ENCODE results near the gene CCT5.

The CCT5 gene

DNA sequence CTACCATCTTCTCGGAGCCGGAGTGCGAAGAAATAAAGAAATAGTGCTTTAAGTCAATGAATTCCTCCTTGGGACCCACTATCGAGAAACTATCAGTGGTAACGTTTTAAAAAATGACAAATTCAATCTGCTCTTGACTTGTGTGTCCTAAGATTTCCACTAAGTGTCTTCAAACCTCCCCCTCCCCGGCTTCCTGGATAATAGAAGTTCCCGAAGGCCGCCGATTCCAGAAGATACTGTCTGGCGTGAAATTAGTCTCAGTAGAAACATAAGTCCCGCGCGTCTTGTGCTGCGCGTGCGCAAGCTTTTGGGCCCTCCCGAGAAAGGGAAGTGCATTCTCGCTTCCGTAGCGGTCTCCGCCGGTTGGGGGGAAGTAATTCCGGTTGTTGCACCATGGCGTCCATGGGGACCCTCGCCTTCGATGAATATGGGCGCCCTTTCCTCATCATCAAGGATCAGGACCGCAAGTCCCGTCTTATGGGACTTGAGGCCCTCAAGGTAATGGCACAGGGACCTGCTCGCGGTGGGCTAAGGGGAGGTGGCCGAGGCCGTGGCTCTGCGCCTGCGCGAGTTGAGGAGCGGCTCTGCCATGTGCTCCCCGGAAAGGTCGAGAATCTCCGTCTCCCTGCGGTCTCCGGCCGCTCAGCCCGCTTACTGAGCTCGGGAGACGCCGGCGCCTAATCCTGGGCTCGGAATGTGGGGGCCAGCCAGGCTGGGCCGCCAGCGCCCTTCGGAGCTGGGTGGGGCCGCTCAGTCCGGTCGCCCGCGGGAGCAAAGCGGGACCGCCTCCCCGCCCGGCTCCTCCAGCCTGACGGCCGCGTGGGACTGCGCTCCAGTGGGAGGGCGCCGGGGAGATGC lies at the start of gene CCT5:
Gene CCT5 (plus strand): TSS at position 333 of the 858 bp plus-strand sequence. CDS start 61 bp downstream, at position 394.
- Mint-ChIP-seq H3K27me3 (no peaks in the 10 kb centered on the region), H3K9me3 (no peaks in the 10 kb centered on the region), H3K4me1 (peaks cover 24 to 33% of the 10 kb centered on the region in 2 donors), H3K27ac (peak within 1 kb of the TSS; percentile 100), H3K4me3 (peak within 1 kb of the TSS; percentile 93 to 95), H3K36me3 (peaks cover 12 to 27% of the 10 kb centered on the region in 2 donors)
- ATAC-seq (replicated peaks): peak; percentile 83 to 85
- peak; percentile 93 for DNase-seq

GRCh38 chr5:10201223-10201868 lies 48.7 kb upstream of the CCT5 start:
- peaks cover 8 to 9% of the 10 kb centered on the region in 2 donors for H3K9me3 Mint-ChIP-seq
- ATAC-seq (replicated peaks) (no peak), DNase-seq (no peak)
- H3K27ac Mint-ChIP-seq: no peak overlapping the region
- H3K36me3 Mint-ChIP-seq: peaks cover 2 to 19% of the 10 kb centered on the region in 2 donors
- H3K4me1 Mint-ChIP-seq: no peaks in the 10 kb centered on the region
- H3K27me3 Mint-ChIP-seq: no peaks in the 10 kb centered on the region
- H3K4me3 Mint-ChIP-seq: no peak overlapping the region

- Mint-ChIP-seq H3K9me3 (peaks cover 7 to 8% of the 10 kb centered on the region in 2 donors), H3K4me1 (no peaks in the 10 kb centered on the region), H3K27me3 (no peaks in the 10 kb centered on the region), H3K4me3 (no peak overlapping the region), H3K27ac (no peak overlapping the region), H3K36me3 (peaks cover 2 to 19% of the 10 kb centered on the region in 2 donors)
- DNase-seq (no peak), ATAC-seq (replicated peaks) (no peak)
Measured at GRCh38 chr5:10202089-10202910, 47.8 kb upstream of the CCT5 start.

GRCh38 chr5:10209004-10209403 lies 41.1 kb upstream of the CCT5 start:
- DNase-seq: no peak
- Mint-ChIP-seq H3K36me3 (peaks cover 11 to 18% of the 10 kb centered on the region in 2 donors), H3K9me3 (peaks cover 0 to 1% of the 10 kb centered on the region in 2 donors), H3K4me1 (no peaks in the 10 kb centered on the region), H3K4me3 (no peak overlapping the region), H3K27me3 (no peaks in the 10 kb centered on the region), H3K27ac (no peak overlapping the region)
- no peak for ATAC-seq (replicated peaks)

DNA sequence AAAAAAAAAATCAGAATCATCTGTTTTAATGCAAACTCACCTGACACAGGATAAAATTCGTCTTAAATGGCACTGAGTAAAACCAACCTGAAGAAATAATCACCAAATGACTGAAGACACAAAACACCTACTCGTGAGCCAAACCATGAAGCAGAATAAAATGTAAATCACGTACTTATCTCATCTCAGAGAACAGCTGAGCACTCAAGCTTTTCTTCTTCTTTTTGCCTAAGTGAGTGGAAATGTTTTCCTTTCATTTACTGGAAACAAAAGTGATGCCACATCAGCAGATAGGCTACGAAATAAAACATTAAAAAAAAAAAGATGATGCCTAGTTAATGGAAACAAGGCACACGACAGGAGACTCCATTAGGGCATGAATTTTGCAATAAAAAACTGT lies 36.8 kb upstream of the CCT5 start:
- Mint-ChIP-seq H3K4me3 (no peak overlapping the region), H3K36me3 (peaks cover 11 to 12% of the 10 kb centered on the region in 2 donors), H3K4me1 (no peaks in the 10 kb centered on the region), H3K27me3 (no peaks in the 10 kb centered on the region), H3K27ac (no peak overlapping the region), H3K9me3 (no peaks in the 10 kb centered on the region)
- DNase-seq (no peak), ATAC-seq (replicated peaks) (no peak)

DNA sequence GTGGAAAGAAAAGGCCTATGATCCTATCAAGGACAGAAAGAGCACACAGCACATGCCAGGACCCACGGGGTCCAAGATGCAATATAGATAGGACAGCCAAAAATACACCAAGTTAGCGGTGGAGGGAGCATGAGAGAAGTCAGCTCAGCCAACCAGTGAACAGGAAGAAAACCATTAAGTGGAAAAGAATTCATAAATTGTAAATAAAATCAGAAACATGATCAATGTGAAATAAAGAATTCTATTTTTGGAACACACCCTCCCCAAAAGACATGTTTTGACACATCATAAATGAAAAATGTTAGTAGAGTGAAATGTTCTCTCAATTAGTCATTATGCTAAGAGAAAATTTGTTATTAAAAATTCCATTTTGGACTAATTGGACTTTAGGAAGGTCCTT lies 36.0 kb upstream of the CCT5 start:
- peaks cover 8 to 11% of the 10 kb centered on the region in 2 donors for H3K36me3 Mint-ChIP-seq
- ATAC-seq (replicated peaks) (no peak), DNase-seq (no peak)
- H3K9me3 Mint-ChIP-seq: no peaks in the 10 kb centered on the region
- no peak overlapping the region for H3K4me3 Mint-ChIP-seq
- no peak overlapping the region for H3K27ac Mint-ChIP-seq
- no peaks in the 10 kb centered on the region for H3K4me1 Mint-ChIP-seq
- H3K27me3 Mint-ChIP-seq: no peaks in the 10 kb centered on the region

DNA sequence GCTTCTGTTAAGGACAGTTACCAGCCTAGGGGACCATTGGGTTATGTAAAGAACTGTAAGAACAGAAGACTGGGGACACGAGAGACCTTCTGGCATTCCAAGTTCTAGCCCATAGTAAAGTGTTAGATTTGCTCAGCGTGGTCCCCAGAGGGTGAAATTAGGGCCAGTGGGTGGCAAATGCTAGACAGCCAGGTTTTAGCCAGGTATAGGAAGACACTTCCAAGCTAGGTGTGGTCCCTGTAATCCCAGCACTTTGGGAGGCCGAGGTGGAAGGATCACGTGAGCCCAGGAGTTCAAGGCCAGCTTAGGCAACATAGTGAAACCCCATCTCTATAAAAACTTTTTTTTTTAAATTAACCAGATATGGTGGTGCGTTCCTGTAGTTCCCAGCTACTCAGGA lies 34.7 kb upstream of the CCT5 start:
- Mint-ChIP-seq H3K27me3 (no peaks in the 10 kb centered on the region), H3K27ac (no peak overlapping the region), H3K4me3 (no peak overlapping the region), H3K36me3 (peaks cover 9 to 11% of the 10 kb centered on the region in 2 donors), H3K9me3 (no peaks in the 10 kb centered on the region), H3K4me1 (no peaks in the 10 kb centered on the region)
- DNase-seq (no peak), ATAC-seq (replicated peaks) (no peak)

- DNase-seq (no peak), ATAC-seq (replicated peaks) (no peak)
- no peaks in the 10 kb centered on the region for H3K4me1 Mint-ChIP-seq
- H3K36me3 Mint-ChIP-seq: peaks cover 7 to 10% of the 10 kb centered on the region in 2 donors
- no peak overlapping the region for H3K27ac Mint-ChIP-seq
- no peaks in the 10 kb centered on the region for H3K9me3 Mint-ChIP-seq
- no peaks in the 10 kb centered on the region for H3K27me3 Mint-ChIP-seq
- H3K4me3 Mint-ChIP-seq: no peak overlapping the region
Measured at GRCh38 chr5:10216107-10216506, 34.0 kb upstream of the CCT5 start.

DNA sequence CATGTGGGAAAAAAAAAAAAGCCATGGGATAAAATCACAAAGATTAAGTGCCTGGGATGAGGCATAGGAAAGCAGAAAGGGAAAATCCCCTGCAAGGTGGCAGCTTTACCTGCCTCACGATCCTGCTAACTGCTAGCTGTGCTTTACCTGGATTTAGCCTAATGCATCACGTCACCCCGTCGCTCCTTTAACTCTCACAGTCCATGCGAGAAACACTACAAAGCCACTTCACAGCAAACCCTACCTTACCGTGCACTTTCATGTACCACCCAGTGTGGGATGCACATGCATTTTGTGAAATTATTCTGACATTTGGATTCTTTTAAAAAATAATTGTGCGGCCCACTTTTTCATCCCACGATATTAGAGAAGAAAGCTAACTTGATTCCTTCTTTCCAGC lies 31.4 kb upstream of the CCT5 start:
- H3K4me3 Mint-ChIP-seq: no peak overlapping the region
- DNase-seq (no peak), ATAC-seq (replicated peaks) (no peak)
- H3K36me3 Mint-ChIP-seq: peaks cover 26 to 28% of the 10 kb centered on the region in 2 donors
- no peak overlapping the region for H3K27ac Mint-ChIP-seq
- no peaks in the 10 kb centered on the region for H3K4me1 Mint-ChIP-seq
- no peaks in the 10 kb centered on the region for H3K27me3 Mint-ChIP-seq
- peaks cover under 1 to 1% of the 10 kb centered on the region in 2 donors for H3K9me3 Mint-ChIP-seq

GRCh38 chr5:10219068-10219467 lies 31.0 kb upstream of the CCT5 start:
- no peaks in the 10 kb centered on the region for H3K27me3 Mint-ChIP-seq
- no peak overlapping the region for H3K4me3 Mint-ChIP-seq
- H3K4me1 Mint-ChIP-seq: no peaks in the 10 kb centered on the region
- H3K27ac Mint-ChIP-seq: no peak overlapping the region
- peaks cover 28 to 30% of the 10 kb centered on the region in 2 donors for H3K36me3 Mint-ChIP-seq
- peaks cover 2 to 5% of the 10 kb centered on the region in 2 donors for H3K9me3 Mint-ChIP-seq
- ATAC-seq (replicated peaks) (no peak), DNase-seq (no peak)

GRCh38 chr5:10220248-10220647 lies 29.8 kb upstream of the CCT5 start:
- H3K4me1 Mint-ChIP-seq: no peaks in the 10 kb centered on the region
- peaks cover 11 to 12% of the 10 kb centered on the region in 2 donors for H3K9me3 Mint-ChIP-seq
- no peaks in the 10 kb centered on the region for H3K27me3 Mint-ChIP-seq
- ATAC-seq (replicated peaks): no peak
- H3K27ac Mint-ChIP-seq: no peak overlapping the region
- DNase-seq: no peak
- H3K4me3 Mint-ChIP-seq: no peak overlapping the region
- H3K36me3 Mint-ChIP-seq: peaks cover 40 to 42% of the 10 kb centered on the region in 2 donors

GRCh38 chr5:10222326-10222725 lies 27.8 kb upstream of the CCT5 start:
- no peaks in the 10 kb centered on the region for H3K4me1 Mint-ChIP-seq
- no peak overlapping the region for H3K4me3 Mint-ChIP-seq
- H3K9me3 Mint-ChIP-seq: peaks cover 14 to 18% of the 10 kb centered on the region in 2 donors
- H3K36me3 Mint-ChIP-seq: peaks cover 48 to 60% of the 10 kb centered on the region in 2 donors
- no peak for ATAC-seq (replicated peaks)
- H3K27me3 Mint-ChIP-seq: no peaks in the 10 kb centered on the region
- no peak overlapping the region for H3K27ac Mint-ChIP-seq
- DNase-seq: no peak

DNA sequence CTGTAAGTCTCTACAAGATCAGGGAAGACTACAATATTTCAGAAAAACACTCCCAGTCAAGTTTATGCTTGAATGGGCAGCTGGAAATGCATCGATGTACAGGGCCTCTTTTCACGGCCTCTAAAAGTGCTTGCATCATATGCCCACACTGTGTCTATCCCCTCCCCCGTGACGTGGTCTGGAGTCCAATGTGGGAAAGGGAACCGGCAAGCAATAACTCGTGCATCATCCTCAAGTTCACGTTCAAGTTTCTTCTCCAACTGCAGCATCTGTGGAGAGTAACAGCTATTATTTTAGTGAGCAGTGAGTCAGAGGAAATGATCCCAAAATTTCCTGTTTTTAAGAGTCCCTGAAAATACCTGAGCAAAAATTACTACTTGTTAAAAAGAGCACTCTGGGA lies 22.7 kb upstream of the CCT5 start:
- H3K27ac Mint-ChIP-seq: no peak overlapping the region
- ATAC-seq (replicated peaks) (no peak), DNase-seq (no peak)
- H3K4me3 Mint-ChIP-seq: no peak overlapping the region
- no peaks in the 10 kb centered on the region for H3K27me3 Mint-ChIP-seq
- peaks cover 0 to 1% of the 10 kb centered on the region in 2 donors for H3K4me1 Mint-ChIP-seq
- peaks cover 14 to 18% of the 10 kb centered on the region in 2 donors for H3K9me3 Mint-ChIP-seq
- H3K36me3 Mint-ChIP-seq: peaks cover 48 to 75% of the 10 kb centered on the region in 2 donors

- no peak overlapping the region for H3K4me3 Mint-ChIP-seq
- DNase-seq (no peak), ATAC-seq (replicated peaks) (no peak)
- H3K27ac Mint-ChIP-seq: no peak overlapping the region
- peaks cover 14 to 18% of the 10 kb centered on the region in 2 donors for H3K9me3 Mint-ChIP-seq
- H3K27me3 Mint-ChIP-seq: no peaks in the 10 kb centered on the region
- peaks cover 43 to 73% of the 10 kb centered on the region in 2 donors for H3K36me3 Mint-ChIP-seq
- H3K4me1 Mint-ChIP-seq: peaks cover 0 to 1% of the 10 kb centered on the region in 2 donors
Measured at GRCh38 chr5:10228288-10228687, 21.8 kb upstream of the CCT5 start.
